Lung (tissue), 12 donors: ENCODE results near the gene SETD7. TPM values are rescaled to one million over a fixed set of nuclear protein-coding genes. Genes with fewer than 3 reads are reported as not detected.

Source experiments
- ATAC-seq: fragments of 200-7000 bp; cut with Tn5 transposase; one replicate; pipeline ENCODE4 v1.9.1; 2020; ENCODE audit warnings: moderate number of reproducible peaks; ENCODE audit not compliant: insufficient read depth, low FRiP score
- DNase-seq, 3 donors: peaks; one replicate each; pipeline ENCODE4 v3.0.0-alpha.2; 2013 to 2017
- H3K27ac ChIP-seq, 2 donors: one replicate each; pipeline ENCODE4 v1.5.1; 2013; ENCODE audit warnings: mild to moderate bottlenecking in 2 of 2, moderate library complexity in 2 of 2, control low read depth in 1 of 2, inconsistent platforms in 1 of 2, low read depth in 1 of 2, low read length in 1 of 2
- H3K27me3 ChIP-seq, 3 donors: one replicate each; pipeline ENCODE4 v1.5.1; 2013; ENCODE audit warnings: low read length in 2 of 3; ENCODE audit not compliant: control insufficient read depth in 3 of 3, insufficient read depth in 3 of 3
- H3K36me3 ChIP-seq, 4 donors: one replicate each; pipeline ENCODE4 v1.5.1; 2013; ENCODE audit warnings: low read length in 4 of 4, mild to moderate bottlenecking in 1 of 4, moderate library complexity in 1 of 4; ENCODE audit not compliant: control insufficient read depth in 4 of 4, insufficient read depth in 4 of 4
- H3K4me1 ChIP-seq, 5 donors: one replicate each; pipeline ENCODE4 v1.5.1; 2013; ENCODE audit warnings: low read length in 5 of 5, mild to moderate bottlenecking in 2 of 5, moderate library complexity in 1 of 5; ENCODE audit not compliant: control insufficient read depth in 5 of 5, insufficient read depth in 5 of 5
- H3K4me3 ChIP-seq: one replicate; pipeline ENCODE4 v1.5.1; 2013; ENCODE audit warnings: mild to moderate bottlenecking, control low read depth, moderate library complexity
- H3K9ac ChIP-seq, 2 donors: one replicate each; pipeline ENCODE4 v1.5.1; 2013; ENCODE audit warnings: low read length in 2 of 2, control low read depth in 1 of 2; ENCODE audit not compliant: insufficient read depth in 1 of 2
- H3K9me3 ChIP-seq, 4 donors: one replicate each; pipeline ENCODE4 v1.5.1; 2013; ENCODE audit warnings: low read length in 3 of 4, mild to moderate bottlenecking in 1 of 4, moderate library complexity in 1 of 4; ENCODE audit not compliant: control insufficient read depth in 4 of 4, insufficient read depth in 3 of 4
- WGBS, 2 donors: extraction: QIAGEN DNeasy Blood & Tissue Kit; methylation state at CpG; one replicate each; pipeline ENCODE4 v1.1.7; 2013; 5-methylcytosine and 5-hydroxymethylcytosine counted together
- polyA plus RNA-seq, 2 donors: library from polyadenylated mRNA; stranded (reverse); fragments of 200-250 nt; gene quantifications; one replicate each; pipeline ENCODE4 v1.2.1, GENCODE V29; 2013
- total RNA-seq, 2 donors: library from RNA; depleted of rRNA in 1 of 2; stranded (reverse); fragments of >200 nt in 1 of 2; gene quantifications; one replicate each; pipeline ENCODE4 v1.2.1, GENCODE V29; 2014 to 2021
- TF ChIP-seq, protein P1 (sequence below): IDR thresholded peaks from 2 replicates; pipeline ENCODE4 v1.5.1; 2012; ENCODE audit warnings: mild to moderate bottlenecking; ENCODE audit errors: control extremely low read depth, extremely low read depth
- donor health status: control.
- donor health status: control.
- donor health status: Bipolar disorder and iron deficiency.
- donor health status: healthy.
- donor health status: DM: yes; HTN: yes; CAD: no.

The SETD7 gene
- total and polyA plus RNA-seq, 4 donors, result 8.9 to 35.7 (median 24.8) TPM

DNA sequence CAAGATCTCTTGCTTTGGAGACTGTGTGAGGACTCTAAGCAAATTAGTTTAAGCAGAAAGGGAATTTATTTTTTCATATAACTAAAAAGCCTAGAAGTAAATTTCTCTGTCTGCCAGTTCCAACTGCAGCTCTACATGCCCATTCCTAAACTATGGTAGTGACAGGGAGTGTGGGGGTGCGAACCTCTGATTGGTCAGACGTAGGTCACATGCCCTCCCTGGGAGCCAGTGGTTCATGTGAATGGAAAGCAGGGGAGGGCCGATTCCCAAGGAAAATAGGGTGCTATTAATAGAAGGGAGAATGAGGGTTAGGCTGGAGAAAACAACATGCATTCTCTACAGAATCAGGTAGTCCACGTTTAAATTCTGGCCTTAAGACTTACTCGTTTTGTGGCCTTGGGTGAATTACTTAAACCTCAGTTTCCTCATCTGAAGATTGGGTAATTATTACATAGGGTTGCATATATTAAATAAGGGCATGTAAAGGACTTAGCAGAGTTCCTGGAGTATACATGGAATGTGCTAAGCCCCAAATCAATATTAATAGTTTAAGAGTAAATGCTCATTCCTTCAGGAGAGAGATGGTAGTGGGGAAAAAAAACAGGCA, 94.9 kb downstream of the SETD7 start:
- 70 to 71% methylated on average over 5 of the region's 5 CpGs for WGBS, 2 donors
- no peak overlapping the region for H3K9ac ChIP-seq

GRCh38 chr4:139460565-139460964, 95.5 kb downstream of the SETD7 start:
- no peaks in the 10 kb centered on the region for H3K9me3 ChIP-seq
- H3K9ac ChIP-seq, result no peak overlapping the region
- no peak for DNase-seq
- no peaks in the 10 kb centered on the region for H3K27me3 ChIP-seq
- H3K4me1 ChIP-seq, result peaks cover 0 to 16% (median 5%) of the 10 kb centered on the region in 5 donors
- TF ChIP-seq, protein P1, sequence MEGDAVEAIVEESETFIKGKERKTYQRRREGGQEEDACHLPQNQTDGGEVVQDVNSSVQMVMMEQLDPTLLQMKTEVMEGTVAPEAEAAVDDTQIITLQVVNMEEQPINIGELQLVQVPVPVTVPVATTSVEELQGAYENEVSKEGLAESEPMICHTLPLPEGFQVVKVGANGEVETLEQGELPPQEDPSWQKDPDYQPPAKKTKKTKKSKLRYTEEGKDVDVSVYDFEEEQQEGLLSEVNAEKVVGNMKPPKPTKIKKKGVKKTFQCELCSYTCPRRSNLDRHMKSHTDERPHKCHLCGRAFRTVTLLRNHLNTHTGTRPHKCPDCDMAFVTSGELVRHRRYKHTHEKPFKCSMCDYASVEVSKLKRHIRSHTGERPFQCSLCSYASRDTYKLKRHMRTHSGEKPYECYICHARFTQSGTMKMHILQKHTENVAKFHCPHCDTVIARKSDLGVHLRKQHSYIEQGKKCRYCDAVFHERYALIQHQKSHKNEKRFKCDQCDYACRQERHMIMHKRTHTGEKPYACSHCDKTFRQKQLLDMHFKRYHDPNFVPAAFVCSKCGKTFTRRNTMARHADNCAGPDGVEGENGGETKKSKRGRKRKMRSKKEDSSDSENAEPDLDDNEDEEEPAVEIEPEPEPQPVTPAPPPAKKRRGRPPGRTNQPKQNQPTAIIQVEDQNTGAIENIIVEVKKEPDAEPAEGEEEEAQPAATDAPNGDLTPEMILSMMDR, result no peak
- H3K27ac ChIP-seq, result no peak overlapping the region
- ATAC-seq, result no peak
- peaks cover 0 to 1% (median 0%) of the 10 kb centered on the region in 4 donors for H3K36me3 ChIP-seq
- no peak overlapping the region for H3K4me3 ChIP-seq
- 96 to 98% methylated on average over 3 of the region's 3 CpGs for WGBS, 2 donors

More for the DNA sequence above, 94.9 kb downstream of the SETD7 start:
- TF ChIP-seq, protein P1, result no peak
- no peaks in the 10 kb centered on the region for H3K9me3 ChIP-seq
- no peaks in the 10 kb centered on the region for H3K27me3 ChIP-seq
- no peak overlapping the region for H3K27ac ChIP-seq
- peaks cover 0 to 11% (median 0%) of the 10 kb centered on the region in 5 donors for H3K4me1 ChIP-seq
- no peak for DNase-seq
- H3K4me3 ChIP-seq, result no peak overlapping the region
- H3K36me3 ChIP-seq, result peaks cover 0 to 1% (median 0%) of the 10 kb centered on the region in 4 donors
- ATAC-seq, result no peak

GRCh38 chr4:139458999-139459398, 97.0 kb downstream of the SETD7 start:
- no peak overlapping the region for H3K4me3 ChIP-seq
- peaks cover 2 to 25% (median 8%) of the 10 kb centered on the region in 5 donors for H3K4me1 ChIP-seq
- TF ChIP-seq, protein P1, result no peak
- WGBS, 2 donors, result 87 to 88% methylated on average over 3 of the region's 3 CpGs
- H3K9me3 ChIP-seq, result no peaks in the 10 kb centered on the region
- H3K27me3 ChIP-seq, result no peaks in the 10 kb centered on the region
- DNase-seq (no peak), ATAC-seq (peak; percentile 7)
- no peak overlapping the region for H3K9ac ChIP-seq
- H3K27ac ChIP-seq, result no peak overlapping the region
- peaks cover 0 to 1% (median 0%) of the 10 kb centered on the region in 4 donors for H3K36me3 ChIP-seq

GRCh38 chr4:139458543-139458942, 97.5 kb downstream of the SETD7 start:
- TF ChIP-seq, protein P1, result no peak
- no peak for ATAC-seq
- no peaks in the 10 kb centered on the region for H3K9me3 ChIP-seq
- H3K9ac ChIP-seq, result no peak overlapping the region
- H3K27me3 ChIP-seq, result no peaks in the 10 kb centered on the region
- no peak overlapping the region for H3K27ac ChIP-seq
- H3K36me3 ChIP-seq, result no peaks in the 10 kb centered on the region
- 89 to 100% methylated on average over 1 of the region's 1 CpG for WGBS, 2 donors
- H3K4me3 ChIP-seq, result no peak overlapping the region
- H3K4me1 ChIP-seq, result peaks cover 2 to 25% (median 8%) of the 10 kb centered on the region in 5 donors
- no peak for DNase-seq
